HG03175 (cell line): ENCODE results near the gene SLC35G3.
"Not testable (repeated sequence)": the region's sequence is repeated elsewhere in the genome, so short reads cannot be mapped to it uniquely, and the experiment has no call there.

Experiments used
- ATAC-seq: cut with Tn5 transposase; IDR thresholded peaks from one replicate; pipeline ENCODE4 v1.9.1; 2021; ENCODE audit warnings: mild to moderate bottlenecking, moderate library complexity; ENCODE audit not compliant: unreplicated experiment

The SLC35G3 gene

DNA sequence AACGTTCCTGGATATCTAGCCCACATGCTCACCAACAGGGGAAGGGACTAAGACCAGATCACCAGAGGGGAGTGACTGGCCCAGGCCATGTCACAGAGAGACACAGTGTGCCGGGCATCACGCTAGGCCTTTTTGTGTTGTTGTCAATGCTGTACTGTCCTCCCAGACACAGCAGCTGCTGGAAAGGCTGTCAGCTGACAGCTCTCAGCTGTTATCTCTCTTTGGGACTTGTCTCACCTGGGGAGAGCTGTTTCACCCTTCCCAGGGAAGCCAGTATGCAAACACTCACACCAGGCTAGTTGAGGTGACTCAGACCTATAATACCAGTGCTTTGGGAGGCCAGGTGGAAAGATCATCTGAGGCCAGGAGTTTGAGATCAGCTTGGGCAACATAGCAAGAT, 27.1 kb downstream of the SLC35G3 start:
- no peak for ATAC-seq

DNA sequence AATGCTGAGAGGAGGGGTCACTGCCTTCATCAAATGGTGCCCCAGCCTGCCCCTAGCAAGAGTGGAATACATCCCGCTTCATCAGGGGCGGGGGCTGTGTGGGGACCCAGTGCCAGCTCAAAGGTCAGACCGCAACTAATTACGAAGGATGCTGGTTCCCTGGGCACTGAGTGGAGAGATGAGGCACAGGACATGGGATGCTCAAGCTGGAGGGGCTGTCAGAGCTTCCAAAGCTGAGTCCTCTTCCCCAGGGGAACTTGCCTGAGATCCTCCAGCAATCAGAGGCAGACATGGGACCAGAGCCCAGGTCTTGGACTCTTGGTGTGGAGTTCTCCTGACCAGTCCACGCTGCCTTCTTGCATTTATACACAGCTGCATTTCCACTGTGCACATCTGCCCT, 27.7 kb downstream of the SLC35G3 start:
- ATAC-seq = no peak

DNA sequence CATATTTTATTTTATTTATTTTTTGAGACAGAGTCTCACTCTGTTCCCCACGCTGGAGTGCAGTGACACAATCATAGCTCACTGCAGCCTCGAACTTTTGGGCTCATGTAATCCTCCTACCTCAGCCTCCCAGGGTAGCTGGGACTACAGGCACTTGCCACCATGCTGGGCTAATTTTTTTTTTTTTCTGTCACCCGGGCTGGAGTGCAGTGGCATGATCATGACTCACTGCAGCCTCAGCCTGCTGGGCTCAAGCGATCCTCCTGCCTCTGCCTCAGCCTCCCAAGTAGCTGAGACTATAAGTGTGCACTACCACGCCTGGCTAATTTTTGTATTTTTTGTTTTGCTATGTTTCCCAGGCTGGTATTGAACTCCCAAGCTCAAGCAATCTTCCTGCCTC, 29.5 kb downstream of the SLC35G3 start:
- ATAC-seq = no peak

DNA sequence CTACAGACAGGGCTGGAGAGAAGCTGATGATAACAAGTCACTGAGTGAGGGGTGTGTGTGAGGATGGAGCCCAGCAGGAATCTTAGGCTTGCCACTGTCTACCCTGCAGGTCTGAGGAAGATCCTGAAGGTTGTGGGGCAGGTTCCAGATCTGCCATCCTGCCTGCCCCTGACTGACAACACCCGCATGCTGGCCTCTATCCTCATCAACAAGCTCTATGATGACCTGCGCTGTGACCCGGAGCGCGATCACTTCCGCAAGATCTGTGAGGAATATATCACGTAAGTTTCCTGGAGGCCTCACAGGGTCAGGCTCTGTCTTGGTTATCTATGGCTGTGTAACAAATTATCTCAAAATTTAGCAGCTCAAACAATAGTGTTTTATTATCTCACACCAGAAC, 30.3 kb downstream of the SLC35G3 start:
- no peak for ATAC-seq

DNA sequence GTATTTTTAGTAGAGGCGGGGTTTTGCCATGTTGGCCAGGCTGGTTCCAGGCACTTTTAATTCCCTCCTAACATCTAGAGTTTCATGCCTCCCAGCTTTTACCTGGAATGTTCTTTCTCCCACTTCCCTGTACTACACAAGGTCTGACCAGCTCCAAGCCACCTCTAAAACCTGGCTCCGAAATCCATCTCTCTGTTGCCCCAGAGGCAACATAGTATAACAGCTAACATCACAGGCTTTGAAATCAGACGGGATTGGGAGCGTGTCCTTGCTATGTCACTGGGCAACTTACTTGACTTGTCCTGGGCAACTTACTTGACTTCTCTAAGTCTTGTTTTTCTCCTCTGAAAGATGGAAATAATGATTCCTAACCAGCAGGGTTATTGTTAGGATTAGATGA, 31.4 kb downstream of the SLC35G3 start:
- ATAC-seq = no peak

DNA sequence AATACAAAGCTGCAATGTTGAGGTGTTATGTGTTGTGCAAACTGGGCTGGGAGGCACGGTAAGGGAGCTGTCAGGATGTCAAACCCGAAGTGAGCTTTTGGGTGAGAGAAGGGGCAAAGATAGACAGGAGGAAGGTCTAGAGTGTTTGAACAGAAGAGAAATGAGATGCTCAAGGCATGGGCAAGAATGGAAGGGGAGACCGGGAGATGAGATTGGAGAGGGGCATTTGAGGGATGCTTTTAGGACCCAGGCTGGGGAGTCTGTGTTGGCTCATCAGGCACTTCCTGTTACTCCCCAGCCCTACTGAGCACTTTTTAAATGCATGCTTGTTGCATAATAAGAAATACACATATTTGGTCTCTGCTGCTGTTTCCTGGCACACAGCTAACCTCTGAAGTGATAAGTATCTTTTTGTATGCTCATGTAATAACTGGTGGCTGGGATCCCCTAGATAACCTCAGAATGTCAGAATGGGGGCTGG, 32.9 kb downstream of the SLC35G3 start:
- ATAC-seq = no peak

DNA sequence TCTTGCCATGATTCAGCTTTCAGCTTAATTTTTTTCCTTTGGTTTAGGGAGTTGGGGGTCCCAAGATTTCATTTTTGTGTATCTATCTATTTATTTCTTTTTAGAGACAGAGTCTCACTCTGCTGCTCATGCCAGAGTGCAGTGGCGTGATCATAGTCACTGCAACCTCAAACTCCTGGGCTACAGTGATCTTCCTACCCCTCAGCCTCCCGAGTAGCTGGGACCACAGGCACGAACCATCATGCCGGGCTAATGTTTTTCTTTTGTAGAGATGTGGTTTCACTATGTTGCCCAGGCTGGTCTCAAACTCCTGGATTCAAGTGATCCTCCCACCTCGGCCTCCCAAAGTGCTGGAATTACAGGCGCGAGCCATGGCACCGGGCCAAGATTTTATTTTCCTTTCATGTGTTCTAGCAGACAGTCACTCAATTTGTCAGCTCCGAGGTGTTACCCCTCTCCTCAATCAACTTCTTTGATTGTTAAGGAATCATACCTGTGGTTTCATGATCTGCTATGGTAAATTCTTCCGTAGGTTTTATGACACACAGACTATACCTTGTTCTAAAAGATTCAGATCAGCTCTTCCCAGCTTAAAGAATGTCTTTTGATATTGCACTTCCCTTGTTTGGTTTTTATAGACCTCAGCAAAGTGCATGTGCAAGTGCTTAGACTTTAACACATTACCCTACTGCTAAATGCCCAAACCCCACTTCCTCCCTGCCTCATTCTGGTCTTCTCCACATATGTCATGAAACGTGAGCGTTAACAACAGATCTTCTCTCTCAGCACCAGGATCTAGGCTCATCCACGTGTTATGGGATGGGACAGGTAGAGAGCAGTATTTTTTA, 33.6 kb downstream of the SLC35G3 start:
- ATAC-seq = no peak

DNA sequence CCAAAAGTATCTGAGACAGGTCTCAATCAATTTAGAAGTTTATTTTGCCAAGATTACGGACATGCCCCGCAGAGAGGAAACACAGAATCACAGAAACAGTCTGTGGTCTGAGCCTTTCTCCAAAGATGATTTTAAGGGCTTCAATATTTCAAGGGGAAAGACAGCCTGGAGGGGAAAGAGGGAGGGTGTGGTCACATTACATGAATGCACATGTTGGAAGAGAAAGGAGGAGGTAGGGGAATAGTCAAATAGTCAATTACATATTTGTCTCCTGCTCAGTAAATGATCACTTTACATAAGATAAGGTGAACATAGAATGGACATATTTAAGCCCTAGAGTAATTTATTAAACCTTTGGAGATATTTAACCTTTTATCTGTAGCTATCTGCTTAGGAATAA, 34.3 kb downstream of the SLC35G3 start:
- no peak for ATAC-seq

DNA sequence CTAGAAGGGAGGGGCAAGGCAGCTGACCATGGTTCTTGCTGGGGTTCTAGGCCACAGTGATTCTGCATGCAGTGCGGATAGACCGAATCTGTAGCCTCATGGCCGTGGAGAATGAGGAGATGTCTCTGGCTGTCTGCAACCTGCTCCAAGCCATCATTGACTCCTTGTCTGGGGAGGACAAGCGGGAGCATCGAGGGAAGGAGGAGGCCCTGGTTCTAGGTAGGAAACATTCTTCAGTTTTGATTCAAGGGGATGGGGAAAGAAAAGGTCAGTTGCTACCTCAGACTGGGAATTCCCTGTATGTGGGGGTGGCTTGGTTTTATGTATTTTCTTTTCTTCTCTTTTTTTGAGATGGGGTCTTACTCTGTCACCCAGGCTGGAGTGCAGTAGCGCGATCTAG, 38.9 kb downstream of the SLC35G3 start:
- ATAC-seq = no peak

DNA sequence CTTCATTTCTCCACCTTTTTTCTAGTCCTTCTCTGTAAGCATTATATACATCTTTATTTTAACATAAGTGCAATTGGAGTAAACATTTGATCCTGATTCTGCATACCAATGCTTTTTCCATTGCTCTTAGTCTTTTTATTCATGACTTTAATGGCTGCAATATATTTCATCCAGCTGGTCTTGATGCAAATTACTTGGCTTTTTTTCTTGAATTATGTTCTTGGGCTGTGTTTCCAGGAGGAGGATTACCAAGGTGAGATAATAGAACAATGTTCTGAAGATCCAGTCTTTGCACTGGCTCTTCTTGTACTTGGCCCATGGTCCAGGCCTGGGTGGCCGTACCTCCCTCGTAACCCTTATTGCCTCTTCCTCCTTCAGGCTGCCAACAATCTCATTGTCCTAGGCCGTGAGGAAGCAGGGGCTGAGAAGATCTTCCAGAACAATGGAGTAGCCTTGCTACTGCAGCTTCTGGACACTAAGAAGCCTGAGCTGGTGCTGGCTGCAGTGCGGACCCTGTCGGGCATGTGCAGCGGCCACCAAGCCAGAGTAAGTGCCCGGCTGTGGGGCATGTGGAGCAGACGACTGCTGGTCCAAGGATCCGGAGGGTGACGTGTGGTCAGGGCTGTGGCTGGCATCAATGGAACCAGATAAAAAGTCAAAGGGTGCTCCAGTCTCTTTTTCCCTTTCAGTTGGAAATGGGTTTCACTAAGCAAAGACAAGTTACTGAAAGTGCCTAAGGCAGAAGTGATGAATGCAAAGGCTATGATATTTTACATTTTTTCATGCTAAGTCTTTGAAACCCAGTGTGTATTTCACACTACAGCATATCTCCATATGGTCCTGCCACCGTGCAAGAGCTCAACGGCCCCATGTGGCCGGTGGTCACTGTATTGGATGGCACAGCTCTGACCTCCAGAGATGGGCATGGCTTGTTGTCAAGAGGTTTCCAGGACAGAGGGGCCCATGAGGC, 39.7 kb downstream of the SLC35G3 start:
- ATAC-seq = no peak

DNA sequence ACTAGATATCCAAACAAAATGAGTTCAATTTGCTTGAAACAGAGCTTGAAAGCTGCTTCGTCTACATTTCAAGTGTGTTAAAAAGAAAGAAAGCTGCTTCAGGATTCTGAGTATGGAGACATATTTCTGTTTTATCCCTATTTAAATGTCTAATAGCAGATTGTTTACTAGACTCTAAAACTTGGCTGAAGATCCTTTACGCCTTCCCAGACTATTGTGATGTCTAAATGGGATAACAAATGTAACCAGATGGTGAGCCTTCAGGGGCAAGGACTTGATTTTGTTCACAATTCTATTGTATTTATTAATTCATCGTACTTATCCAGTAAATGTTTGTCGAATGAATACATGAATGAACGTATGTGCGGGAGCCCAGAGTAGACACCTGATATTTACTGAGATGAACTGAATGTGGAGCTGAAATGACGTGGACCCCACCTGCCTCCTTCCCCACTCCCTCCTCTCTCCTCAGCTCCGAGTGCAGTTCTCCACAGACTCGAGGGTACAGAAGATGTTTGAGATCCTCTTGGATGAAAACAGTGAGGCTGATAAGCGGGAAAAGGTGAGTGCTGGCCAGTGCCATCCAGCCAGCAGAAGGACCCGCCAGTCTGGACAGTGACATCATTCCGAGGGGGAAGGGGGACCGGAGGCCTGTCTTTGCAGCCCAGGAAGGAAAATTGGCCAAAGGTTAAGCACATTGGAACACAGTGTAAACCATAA, 41.6 kb downstream of the SLC35G3 start:
- no peak for ATAC-seq

DNA sequence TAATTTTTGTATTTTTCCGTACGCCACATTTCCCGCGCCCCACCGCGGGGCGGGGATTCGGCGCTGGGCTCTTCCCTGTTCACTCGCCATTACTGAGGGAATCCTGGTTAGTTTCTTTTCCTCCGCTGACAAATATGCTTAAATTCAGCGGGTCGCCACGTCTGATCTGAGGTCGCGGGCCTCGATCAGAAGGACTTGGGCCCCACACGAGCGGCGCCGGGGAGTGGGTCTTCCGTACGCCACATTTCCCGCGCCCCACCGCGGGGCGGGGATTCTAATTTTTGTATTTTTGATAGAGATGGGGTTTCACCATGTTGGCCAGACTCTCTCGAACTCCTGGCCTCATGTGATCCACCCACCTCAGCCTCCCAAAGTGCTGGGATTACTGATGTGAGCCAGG, 43.1 kb downstream of the SLC35G3 start:
- ATAC-seq = not testable (repeated sequence)

DNA sequence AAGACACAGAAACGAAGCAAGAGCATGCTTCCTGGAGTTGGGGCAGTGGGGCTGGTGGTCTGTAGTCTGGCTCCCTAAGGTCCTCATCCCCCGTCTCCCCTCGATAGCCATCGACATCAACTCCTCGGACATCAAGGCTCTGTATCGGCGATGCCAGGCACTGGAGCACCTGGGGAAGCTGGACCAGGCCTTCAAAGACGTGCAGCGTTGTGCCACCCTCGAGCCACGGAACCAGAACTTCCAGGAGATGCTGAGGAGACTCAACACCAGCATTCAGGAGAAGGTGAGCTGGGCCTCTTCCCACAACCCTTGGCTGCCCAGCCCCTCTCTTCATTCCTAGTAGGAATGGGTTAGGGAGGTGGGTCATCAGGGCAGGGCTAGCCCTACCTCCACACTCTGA, 44.3 kb downstream of the SLC35G3 start:
- no peak for ATAC-seq

DNA sequence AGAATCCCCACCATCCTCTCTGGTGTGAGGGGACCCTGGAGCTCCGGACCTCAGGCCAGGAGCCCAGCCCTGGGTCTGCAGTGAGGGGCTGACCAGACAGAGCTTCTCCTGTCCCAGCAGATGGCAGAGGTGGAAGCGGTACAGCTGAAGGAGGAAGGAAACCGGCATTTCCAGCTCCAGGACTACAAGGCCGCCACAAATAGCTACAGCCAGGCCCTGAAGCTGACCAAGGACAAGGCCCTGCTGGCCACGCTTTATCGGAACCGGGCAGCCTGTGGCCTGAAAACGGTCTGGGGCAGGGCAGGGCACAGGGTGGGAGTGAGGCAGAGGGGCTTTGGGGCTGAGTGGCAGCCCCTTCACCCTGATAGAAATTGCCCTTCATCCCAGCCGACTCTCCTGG, 46.0 kb downstream of the SLC35G3 start:
- no peak for ATAC-seq

DNA sequence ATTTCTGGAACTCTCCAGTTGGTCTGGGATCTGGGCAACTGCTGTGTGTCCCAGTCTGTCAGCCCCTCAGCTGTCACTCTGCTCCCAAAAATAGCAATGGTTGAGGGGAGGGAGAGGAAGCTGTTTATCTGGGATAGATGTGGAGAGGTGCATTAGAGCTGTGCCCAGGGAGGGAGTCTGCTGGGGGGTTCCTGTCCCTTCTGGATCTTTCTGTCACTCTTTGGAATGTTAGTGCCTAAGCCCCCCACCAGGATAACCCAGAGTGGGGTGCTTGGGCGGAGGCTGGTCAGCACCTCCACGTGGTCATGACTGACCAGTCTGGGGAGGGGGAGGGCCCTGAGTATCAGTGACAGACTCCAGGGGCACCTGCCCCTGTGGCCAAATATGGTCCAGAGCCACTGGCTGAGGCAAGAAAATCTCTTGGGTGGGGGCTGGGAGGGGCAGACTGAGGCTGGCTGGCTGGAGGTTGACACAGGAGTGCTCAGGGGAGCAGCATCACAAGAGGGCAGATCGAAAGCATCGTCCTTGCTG, 46.8 kb downstream of the SLC35G3 start, which contains the start of gene UNC45B:
UNC45B (plus strand) TSS at position 443 of the 531 bp plus-strand sequence. CDS start 447 bp downstream, outside the sequence.
- no peak for ATAC-seq

DNA sequence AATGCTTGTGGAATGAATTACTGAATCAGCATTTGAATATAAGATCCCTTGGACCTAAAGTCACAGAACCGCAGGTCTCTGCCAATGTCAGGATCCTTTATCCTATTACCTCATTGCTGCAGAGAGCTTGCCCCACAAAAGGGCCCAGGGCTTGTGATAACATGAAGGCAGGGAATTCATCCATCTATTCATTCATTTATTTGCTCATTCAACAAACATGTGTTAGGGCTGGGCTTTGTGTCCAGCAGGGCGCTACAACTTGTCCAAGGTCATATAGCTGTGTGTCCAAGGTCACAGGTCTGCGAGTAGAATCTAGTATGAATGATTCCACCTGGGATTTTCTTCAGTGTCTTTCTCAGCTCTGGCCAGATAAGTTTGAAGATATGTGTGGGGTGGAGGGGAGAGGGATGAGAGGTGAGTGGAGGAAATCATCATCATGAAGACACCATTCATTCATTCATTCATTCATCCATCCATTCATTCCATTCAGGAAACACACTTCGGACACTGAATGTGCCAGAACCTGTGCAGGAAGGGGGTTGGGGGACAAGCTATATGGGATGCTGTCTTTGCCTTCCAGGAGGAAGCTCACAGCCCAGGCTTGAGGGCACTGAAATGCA, 47.9 kb downstream of the SLC35G3 start:
- ATAC-seq = no peak

DNA sequence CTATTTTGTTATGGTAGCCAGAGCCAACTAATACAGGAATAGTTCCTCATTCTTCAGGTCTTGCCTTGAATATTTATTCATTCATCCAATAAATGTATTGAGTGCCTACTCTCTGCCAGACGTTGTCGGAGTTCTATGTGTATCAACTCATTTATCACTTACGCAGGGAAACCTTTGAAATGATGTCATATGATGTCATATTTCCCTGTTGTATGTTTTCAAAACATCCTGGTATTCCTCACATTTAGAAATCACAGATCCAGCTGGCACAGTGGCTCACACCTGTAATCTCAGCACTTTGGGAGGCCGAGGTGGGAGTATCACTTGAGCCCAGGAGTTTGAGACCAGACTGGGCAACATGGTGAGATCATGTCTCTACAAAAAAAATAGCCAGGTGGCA, 49.4 kb downstream of the SLC35G3 start:
- no peak for ATAC-seq
